Common myeloid progenitor, CD34-positive (primary cell): ENCODE measurements around the gene SSUH2.

Experiments
- CTCF ChIA-PET: fragments of 350-600 bp; sonication (Branson Sonifier 250); formaldehyde crosslinking; loops from one replicate; lab custom pipeline; 2021; ENCODE audit warnings: antibody characterized with exemption; lab: Charles Lee
- POLR2A ChIA-PET: fragments of 350-600 bp; sonication (Branson Sonifier 250); formaldehyde crosslinking; loops from one replicate; lab custom pipeline; 2021; ENCODE audit warnings: antibody characterized with exemption; lab: Charles Lee
- DNase-seq, 3 donors: peaks; one replicate each; pipeline versions ENCODE4 v3.0.0 to v3.0.0-alpha.2; 2013
- H3K27ac ChIP-seq, 2 experiments: 1 replicate in 1 of 2; 2 replicates in 1 of 2; pipeline ENCODE4 v1.7.0; 2013; ENCODE audit warnings: inconsistent platforms in 2 of 2, low read length in 2 of 2, mild to moderate bottlenecking in 2 of 2, low read depth in 1 of 2, moderate library complexity in 1 of 2; ENCODE audit not compliant: severe bottlenecking in 2 of 2, insufficient read depth in 1 of 2, poor library complexity in 1 of 2
- H3K27me3 ChIP-seq, 5 experiments: replicated peaks in 2 of 5; 1 replicate in 3 of 5; 2 replicates in 2 of 5; pipeline versions ENCODE4 v1.6.1 to v1.7.0; 2013; ENCODE audit warnings: low read length in 4 of 5, mild to moderate bottlenecking in 2 of 5, moderate library complexity in 2 of 5, inconsistent platforms in 1 of 5; ENCODE audit not compliant: insufficient read depth in 5 of 5, control insufficient read depth in 4 of 5
- H3K36me3 ChIP-seq, 4 experiments: 1 replicate in 2 of 4; 2 replicates in 2 of 4; pipeline versions ENCODE4 v1.6.1 to v1.7.0; 2013; ENCODE audit warnings: low read length in 3 of 4, control low read depth in 1 of 4, mild to moderate bottlenecking in 1 of 4; ENCODE audit not compliant: control insufficient read depth in 4 of 4, insufficient read depth in 4 of 4
- H3K4me1 ChIP-seq, 4 experiments: 1 replicate in 3 of 4; 2 replicates in 1 of 4; pipeline versions ENCODE4 v1.6.1 to v1.7.1; 2013; ENCODE audit warnings: low read length in 3 of 4, mild to moderate bottlenecking in 3 of 4, control low read depth in 1 of 4, inconsistent platforms in 1 of 4, moderate library complexity in 1 of 4; ENCODE audit not compliant: control insufficient read depth in 4 of 4, insufficient read depth in 4 of 4; ENCODE audit errors: control extremely low read depth in 1 of 4
- H3K4me3 ChIP-seq, 7 experiments: 1 replicate in 4 of 7; 2 replicates in 3 of 7; pipeline versions ENCODE4 v1.5.1 to v1.7.0; 2013; ENCODE audit warnings: mild to moderate bottlenecking in 7 of 7, low read length in 6 of 7, moderate library complexity in 6 of 7, inconsistent platforms in 2 of 7, low read depth in 2 of 7, control low read depth in 1 of 7; ENCODE audit not compliant: insufficient read depth in 4 of 7, control insufficient read depth in 1 of 7; ENCODE audit errors: extremely low read depth in 1 of 7
- H3K9me3 ChIP-seq, 5 experiments: 1 replicate in 4 of 5; 2 replicates in 1 of 5; pipeline versions ENCODE4 v1.6.1 to v1.7.1; 2013; ENCODE audit warnings: low read length in 4 of 5, mild to moderate bottlenecking in 2 of 5, inconsistent platforms in 1 of 5, low read depth in 1 of 5, moderate library complexity in 1 of 5; ENCODE audit not compliant: control insufficient read depth in 4 of 5, insufficient read depth in 2 of 5; ENCODE audit errors: control extremely low read depth in 1 of 5
- WGBS: methylation state at CpG from one replicate; pipeline ENCODE4 v1.1.5; 2013; ENCODE audit not compliant: insufficient coverage; 5-methylcytosine and 5-hydroxymethylcytosine counted together

Gene SSUH2

GRCh38 chr3:8640223-8640622 is 4.4 kb downstream of the SSUH2 start:
- DNase-seq = no peak
- ChIA-PET POLR2A (no interaction called here), CTCF (no interaction called here)
- Histone ChIP-seq H3K27me3 (peaks cover 0 to 3% (median 2%) of the 10 kb centered on the region in 5 experiments), H3K4me1 (peaks cover 0 to 3% (median 2%) of the 10 kb centered on the region in 4 experiments), H3K27ac (no peak overlapping the region), H3K4me3 (no peak overlapping the region), H3K36me3 (no peaks in the 10 kb centered on the region), H3K9me3 (peaks cover 0 to 3% (median 0%) of the 10 kb centered on the region in 5 experiments)
- 100% methylated on average over 1 of the region's 1 CpG for WGBS

- ChIA-PET CTCF (no interaction called here), POLR2A (no interaction called here)
- no peak overlapping the region for H3K4me3 ChIP-seq
- no peak overlapping the region for H3K27ac ChIP-seq
- H3K4me1 ChIP-seq = peaks cover 0 to 3% (median 2%) of the 10 kb centered on the region in 4 experiments
- peaks cover 0 to 3% (median 0%) of the 10 kb centered on the region in 5 experiments for H3K9me3 ChIP-seq
- WGBS = 100% methylated on average over 6 of the region's 7 CpGs
- no peak for DNase-seq
- H3K36me3 ChIP-seq = no peaks in the 10 kb centered on the region
- peaks cover 0 to 5% (median 2%) of the 10 kb centered on the region in 5 experiments for H3K27me3 ChIP-seq
These were observed 5.0 kb downstream of the SSUH2 start for GRCh38 chr3:8639659-8640000.

GRCh38 chr3:8638994-8639658 is 5.5 kb downstream of the SSUH2 start:
- no peak for DNase-seq
- Histone ChIP-seq H3K4me3 (no peak overlapping the region), H3K9me3 (peaks cover 0 to 3% (median 0%) of the 10 kb centered on the region in 5 experiments), H3K4me1 (peaks cover 0 to 2% (median under 1%) of the 10 kb centered on the region in 4 experiments), H3K27me3 (peaks cover 0 to 5% (median 2%) of the 10 kb centered on the region in 5 experiments), H3K27ac (no peak overlapping the region), H3K36me3 (no peaks in the 10 kb centered on the region)
- 93% methylated on average over 12 of the region's 13 CpGs for WGBS
- POLR2A ChIA-PET = no interaction called here
- CTCF ChIA-PET = no interaction called here

- no peak for DNase-seq
- H3K4me3 ChIP-seq = no peak overlapping the region
- no peaks in the 10 kb centered on the region for H3K36me3 ChIP-seq
- peaks cover 0 to 4% (median 0%) of the 10 kb centered on the region in 5 experiments for H3K27me3 ChIP-seq
- no peak overlapping the region for H3K27ac ChIP-seq
- peaks cover 0 to 3% (median 0%) of the 10 kb centered on the region in 5 experiments for H3K9me3 ChIP-seq
- ChIA-PET CTCF (no interaction called here), POLR2A (no interaction called here)
- no peaks in the 10 kb centered on the region for H3K4me1 ChIP-seq
- no CpG with 5 or more reads among the region's 1 CpG for WGBS
These were observed 7.2 kb downstream of the SSUH2 start for GRCh38 chr3:8637348-8637747.

GRCh38 chr3:8635631-8636030 is 9.0 kb downstream of the SSUH2 start:
- Histone ChIP-seq H3K27me3 (peaks cover 0 to 4% (median 0%) of the 10 kb centered on the region in 5 experiments), H3K27ac (no peak overlapping the region), H3K9me3 (peaks cover 0 to 3% (median 0%) of the 10 kb centered on the region in 5 experiments), H3K36me3 (no peaks in the 10 kb centered on the region), H3K4me1 (no peaks in the 10 kb centered on the region), H3K4me3 (no peak overlapping the region)
- no peak for DNase-seq
- ChIA-PET CTCF (interaction anchor here (0.8 kb wide), 1 partner anchor 26 kb away, joined by 3 read pairs; no protein-coding TSS in a partner anchor), POLR2A (no interaction called here)
- 83% methylated on average over 4 of the region's 7 CpGs for WGBS

- no peak overlapping the region for H3K27ac ChIP-seq
- ChIA-PET POLR2A (no interaction called here), CTCF (interaction anchor here (1.2 kb wide), 1 partner anchor 193 kb away, joined by 3 read pairs; no protein-coding TSS in a partner anchor)
- no peak overlapping the region for H3K4me3 ChIP-seq
- 95% methylated on average over 2 of the region's 2 CpGs for WGBS
- peaks cover 0 to 3% (median 0%) of the 10 kb centered on the region in 5 experiments for H3K9me3 ChIP-seq
- no peaks in the 10 kb centered on the region for H3K36me3 ChIP-seq
- H3K4me1 ChIP-seq = no peaks in the 10 kb centered on the region
- H3K27me3 ChIP-seq = peaks cover 0 to 4% (median 0%) of the 10 kb centered on the region in 5 experiments
- no peak for DNase-seq
These were observed 9.5 kb downstream of the SSUH2 start for GRCh38 chr3:8635125-8635524.
